GM12864 (cell line): ENCODE results near the gene TBC1D24.

Experiments
- DNase-seq: peaks from one replicate; pipeline ENCODE4 v3.0.0-alpha.2; 2011; ENCODE audit warnings: low read depth
- H3K4me3 ChIP-seq: 2 replicates; pipeline ENCODE4 v1.5.1; 2011; ENCODE audit warnings: mild to moderate bottlenecking, low read depth, low read length, control low read depth
- CTCF ChIP-seq: IDR thresholded peaks from 2 replicates; pipeline ENCODE4 v1.5.1; 2011; ENCODE audit warnings: low read depth, mild to moderate bottlenecking, moderate library complexity, low read length, control low read depth, inconsistent platforms; ENCODE audit errors: missing control alignments

The TBC1D24 gene

DNA sequence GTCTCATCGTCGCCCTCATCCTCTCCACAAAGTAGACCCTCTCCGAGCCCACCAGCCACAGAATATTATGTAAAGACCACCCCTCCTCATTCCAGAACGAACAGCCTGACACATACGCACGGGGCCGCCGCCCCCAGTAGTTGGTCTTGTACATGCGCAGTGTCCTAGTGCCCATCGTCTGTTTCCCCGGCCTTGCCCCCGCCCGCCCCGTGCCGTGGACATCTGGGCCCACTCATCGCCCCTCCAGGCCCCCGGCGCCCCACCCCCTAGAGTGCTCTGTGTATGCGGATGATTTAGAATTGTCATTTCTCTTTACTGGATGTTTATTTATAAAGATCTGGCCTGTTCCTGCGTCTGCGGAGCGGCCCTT lies 44.8 kb downstream of the TBC1D24 start:
- DNase-seq = no peak
- H3K4me3 ChIP-seq = no peak overlapping the region; the same call in 1 of the 2 replicates
- no peak for TF ChIP-seq CTCF

DNA sequence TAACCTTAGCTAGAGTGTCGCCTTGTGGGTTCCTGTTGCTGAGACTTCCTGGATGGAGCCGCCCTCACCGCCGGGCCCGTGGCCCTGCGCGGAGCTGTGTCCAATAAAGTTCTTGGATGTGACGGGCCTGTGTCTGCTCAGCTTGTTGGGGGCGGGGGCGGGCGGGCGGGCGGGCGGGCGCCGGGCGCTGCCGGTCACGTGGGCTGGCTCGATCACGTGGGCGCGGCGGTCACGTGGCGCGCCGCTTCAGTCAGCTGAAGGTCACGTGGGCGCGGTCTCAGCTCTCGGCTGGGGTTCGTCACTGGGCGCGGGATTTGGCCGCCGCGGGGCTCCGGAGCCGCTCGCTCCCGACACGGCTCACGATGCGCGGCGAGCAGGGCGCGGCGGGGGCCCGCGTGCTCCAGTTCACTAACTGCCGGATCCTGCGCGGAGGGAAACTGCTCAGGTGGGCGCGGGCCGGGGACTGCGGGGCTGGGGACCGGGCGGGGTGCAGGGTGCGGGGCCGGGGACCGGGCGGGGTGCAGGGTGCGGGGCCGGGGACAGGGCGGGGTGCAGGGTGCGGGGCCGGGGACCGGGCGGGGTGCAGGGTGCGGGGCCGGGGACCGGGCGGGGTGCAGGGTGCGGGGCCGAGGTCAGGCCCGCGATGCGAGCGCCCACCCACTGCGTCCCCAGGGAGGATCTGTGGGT lies 45.3 kb downstream of the TBC1D24 start, which contains the start of gene AMDHD2:
AMDHD2 (plus strand) TSS at position 275 of the 687 bp plus-strand sequence; CDS start at position 363, 88 bp downstream.
- DNase-seq = peak; percentile 53
- no peak for TF ChIP-seq CTCF
- H3K4me3 ChIP-seq = peak within 1 kb of the TSS; percentile 72

GRCh38 chr16:2520784-2521531 lies 46.0 kb downstream of the TBC1D24 start:
- no peak for TF ChIP-seq CTCF
- no peak for DNase-seq

DNA sequence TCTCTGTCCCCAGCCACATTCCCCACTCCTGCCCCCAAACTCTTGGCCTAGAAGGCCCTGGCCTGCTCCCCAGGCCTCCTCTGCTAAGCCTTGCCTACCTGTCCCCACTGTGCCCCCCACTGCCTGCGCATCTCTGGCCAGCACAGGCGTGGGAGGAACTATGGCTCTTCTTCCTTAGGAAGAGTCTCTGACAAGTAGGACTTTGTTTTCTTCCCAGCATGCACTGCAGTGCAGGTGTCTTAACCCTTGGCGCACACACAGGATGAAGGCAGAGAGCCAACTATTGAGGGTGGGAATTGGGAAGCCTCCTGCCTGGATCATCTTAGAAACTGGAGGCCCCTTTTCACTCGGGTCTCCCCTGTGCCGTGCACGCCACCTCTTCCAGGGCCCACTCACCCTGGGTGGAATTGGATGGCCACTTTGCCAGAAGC lies 48.9 kb downstream of the TBC1D24 start:
- H3K4me3 ChIP-seq = no peak overlapping the region
- no peak for DNase-seq

More at GRCh38 chr16:2520784-2521531, 46.0 kb downstream of the TBC1D24 start:
- H3K4me3 ChIP-seq = peak overlapping the region; percentile 72

GRCh38 chr16:2524339-2524938 lies 49.5 kb downstream of the TBC1D24 start:
- DNase-seq = no peak
- no peak for TF ChIP-seq CTCF
- H3K4me3 ChIP-seq = no peak overlapping the region

More for the DNA sequence above, 48.9 kb downstream of the TBC1D24 start:
- TF ChIP-seq CTCF = no peak

DNA sequence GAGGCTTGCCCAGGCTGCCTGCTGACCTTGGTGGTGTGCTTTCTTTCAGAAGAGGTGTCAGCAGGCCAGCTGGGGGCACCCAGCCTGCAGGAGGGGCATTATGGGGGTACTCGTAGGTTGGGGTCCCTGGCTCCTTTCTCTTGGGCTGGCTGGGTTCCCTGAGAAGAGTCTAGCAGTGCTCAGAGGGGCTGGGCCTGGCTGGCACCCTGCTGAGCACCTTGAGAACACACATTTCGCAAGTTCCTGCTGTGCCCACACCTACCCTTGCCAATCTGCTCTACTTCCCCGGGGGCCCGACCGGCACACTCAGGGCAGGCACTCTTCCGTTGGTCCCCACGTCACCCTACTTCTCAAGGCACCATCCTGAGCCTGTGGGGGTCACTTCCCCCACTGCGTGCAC lies 51.2 kb downstream of the TBC1D24 start:
- no peak overlapping the region for H3K4me3 ChIP-seq
- TF ChIP-seq CTCF = no peak
- no peak for DNase-seq
